Neural progenitor cell (in vitro differentiated cells): ENCODE results near the gene ZMAT5.

Experiments used
- CTCF ChIP-seq: fragments of 200-600 bp; sonication (generic); IDR thresholded peaks from 2 replicates; pipeline ENCODE4 v1.5.1; 2017; ENCODE audit warnings: antibody characterized with exemption, mild to moderate bottlenecking
- EZH2 ChIP-seq: fragments of 200-600 bp; sonication (generic); IDR thresholded peaks from 2 replicates; pipeline ENCODE4 v1.6.1; 2017; ENCODE audit warnings: antibody characterized with exemption, mild to moderate bottlenecking, moderate library complexity
- EZH2phosphoT487 ChIP-seq: fragments of 200-600 bp; sonication (generic); IDR thresholded peaks from 2 replicates; pipeline ENCODE4 v1.6.1; 2017; ENCODE audit warnings: antibody characterized with exemption

DNA sequence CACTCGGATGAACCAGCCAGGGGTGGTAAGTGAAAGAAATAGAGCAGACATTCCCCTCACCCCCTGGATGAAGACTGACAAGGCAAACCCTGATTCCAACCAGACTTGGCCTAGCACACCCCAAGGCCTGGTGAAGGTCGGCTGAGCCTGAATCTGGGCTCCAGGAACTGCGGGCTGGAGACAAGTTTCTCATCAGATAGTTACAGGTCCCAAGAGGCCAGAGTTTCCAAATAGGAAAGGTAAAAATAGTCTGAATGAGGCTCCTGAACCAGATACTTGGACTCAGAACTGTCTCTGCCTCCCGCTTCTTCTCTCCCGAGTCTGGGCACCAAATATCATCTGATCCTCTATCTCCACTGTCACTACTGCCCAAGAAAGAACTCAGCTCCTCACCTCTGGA, 7.8 kb downstream of the ZMAT5 start:
- TF ChIP-seq CTCF = no peak
- no peak for TF ChIP-seq EZH2phosphoT487
- no peak for TF ChIP-seq EZH2
